ENCODE results near the gene TESK1.

Gene TESK1

GRCh38 chr9:35604578-35605350, at the start of gene TESK1:
Gene TESK1 (plus strand): TSS chr9:35605262. CDS start chr9:35605620, 358 bp downstream.
- DNase-seq (ENCODE audit: low spot score): peak; percentile 90

GRCh38 chr9:35555881-35556280, 49.2 kb upstream of the TESK1 start:
- DNase-seq (ENCODE audit: low spot score): no peak

- no peak for DNase-seq (ENCODE audit: low spot score)
Observed at GRCh38 chr9:35556776-35557175, 48.3 kb upstream of the TESK1 start.

- DNase-seq (ENCODE audit: low spot score): no peak
Observed at GRCh38 chr9:35557320-35557719, 47.7 kb upstream of the TESK1 start.

- DNase-seq (ENCODE audit: low spot score): no peak
Observed at GRCh38 chr9:35558185-35558584, 46.9 kb upstream of the TESK1 start.

GRCh38 chr9:35559792-35560530, 45.1 kb upstream of the TESK1 start:
- DNase-seq (ENCODE audit: low spot score): no peak

GRCh38 chr9:35560625-35561337, 44.3 kb upstream of the TESK1 start:
- DNase-seq (ENCODE audit: low spot score): no peak

GRCh38 chr9:35561468-35562261, 43.4 kb upstream of the TESK1 start:
- DNase-seq (ENCODE audit: low spot score): no peak

GRCh38 chr9:35562895-35563780, 41.9 kb upstream of the TESK1 start:
- no peak for DNase-seq (ENCODE audit: low spot score)

- peak; percentile 58 for DNase-seq (ENCODE audit: low spot score)
Observed at GRCh38 chr9:35563791-35564197, 41.3 kb upstream of the TESK1 start.

GRCh38 chr9:35564658-35565061, 40.4 kb upstream of the TESK1 start:
- no peak for DNase-seq (ENCODE audit: low spot score)

- DNase-seq (ENCODE audit: low spot score): no peak
Observed at GRCh38 chr9:35566417-35566816, 38.6 kb upstream of the TESK1 start.

- no peak for DNase-seq (ENCODE audit: low spot score)
Observed at GRCh38 chr9:35568196-35568595, 36.9 kb upstream of the TESK1 start.

GRCh38 chr9:35569206-35569605, 35.9 kb upstream of the TESK1 start:
- no peak for DNase-seq (ENCODE audit: low spot score)

- DNase-seq (ENCODE audit: low spot score): no peak
Observed at GRCh38 chr9:35570709-35571504, 34.2 kb upstream of the TESK1 start.

- DNase-seq (ENCODE audit: low spot score): no peak
Observed at GRCh38 chr9:35574578-35575122, 30.4 kb upstream of the TESK1 start.

- DNase-seq (ENCODE audit: low spot score): no peak
Observed at GRCh38 chr9:35575478-35575877, 29.6 kb upstream of the TESK1 start.

GRCh38 chr9:35577486-35577885, 27.6 kb upstream of the TESK1 start:
- no peak for DNase-seq (ENCODE audit: low spot score)

GRCh38 chr9:35579130-35579529, 25.9 kb upstream of the TESK1 start:
- DNase-seq (ENCODE audit: low spot score): no peak

Measured in HuH-7 (cell line).